ENCODE results near the gene XPR1. TPM values are rescaled to one million over a fixed set of nuclear protein-coding genes. Genes with fewer than 3 reads are reported as not detected.
"Not testable (repeated sequence)": the region's sequence is repeated elsewhere in the genome, so short reads cannot be mapped to it uniquely, and the experiment has no call there.

The XPR1 gene
- polyA plus RNA-seq, 3 donors, result 32.7 to 43.1 (median 37.4) TPM

GRCh38 chr1:180640531-180640949, 8.7 kb downstream of the XPR1 start:
- DNase-seq, result no peak

GRCh38 chr1:180641662-180642061, 9.8 kb downstream of the XPR1 start:
- no peak for DNase-seq

DNA sequence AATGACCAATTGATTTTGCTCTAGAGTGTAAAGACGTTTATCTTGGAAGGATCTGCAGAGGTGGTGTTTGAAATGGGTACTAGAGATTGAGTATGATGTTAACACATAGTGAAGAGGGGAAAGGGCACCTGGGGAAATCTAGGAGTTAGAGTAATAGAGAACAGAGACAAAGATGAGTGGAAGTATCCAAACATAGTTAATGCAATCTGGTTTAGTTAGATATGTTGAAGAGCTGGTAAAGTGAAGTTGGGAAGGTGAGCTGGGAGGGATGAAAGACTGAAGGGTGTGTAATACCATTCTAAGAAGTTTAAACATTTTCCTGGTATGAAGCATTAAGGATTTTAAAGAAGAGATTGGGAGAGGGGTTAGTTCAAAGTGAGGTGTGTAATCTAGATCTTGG, 11.0 kb downstream of the XPR1 start:
- no peak for DNase-seq

DNA sequence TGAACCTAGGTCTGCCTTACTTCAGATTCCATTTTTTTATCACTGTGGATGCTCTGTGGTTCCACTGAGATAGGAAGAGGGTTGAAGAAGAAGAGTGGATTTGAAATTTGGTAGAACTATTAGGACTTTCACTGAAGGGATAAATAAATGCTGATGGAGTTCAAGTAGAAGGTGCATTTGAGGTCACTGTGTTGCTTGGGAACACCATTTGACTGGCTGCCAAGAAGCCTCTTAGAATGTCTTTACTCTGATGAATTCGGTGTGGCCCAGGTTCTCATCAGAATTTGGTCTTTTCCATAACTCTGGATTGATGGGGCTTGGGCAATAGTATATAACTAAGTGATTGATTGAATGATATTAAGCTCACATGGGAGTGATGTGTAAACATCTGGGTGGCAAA, 11.9 kb downstream of the XPR1 start:
- DNase-seq, result no peak

DNA sequence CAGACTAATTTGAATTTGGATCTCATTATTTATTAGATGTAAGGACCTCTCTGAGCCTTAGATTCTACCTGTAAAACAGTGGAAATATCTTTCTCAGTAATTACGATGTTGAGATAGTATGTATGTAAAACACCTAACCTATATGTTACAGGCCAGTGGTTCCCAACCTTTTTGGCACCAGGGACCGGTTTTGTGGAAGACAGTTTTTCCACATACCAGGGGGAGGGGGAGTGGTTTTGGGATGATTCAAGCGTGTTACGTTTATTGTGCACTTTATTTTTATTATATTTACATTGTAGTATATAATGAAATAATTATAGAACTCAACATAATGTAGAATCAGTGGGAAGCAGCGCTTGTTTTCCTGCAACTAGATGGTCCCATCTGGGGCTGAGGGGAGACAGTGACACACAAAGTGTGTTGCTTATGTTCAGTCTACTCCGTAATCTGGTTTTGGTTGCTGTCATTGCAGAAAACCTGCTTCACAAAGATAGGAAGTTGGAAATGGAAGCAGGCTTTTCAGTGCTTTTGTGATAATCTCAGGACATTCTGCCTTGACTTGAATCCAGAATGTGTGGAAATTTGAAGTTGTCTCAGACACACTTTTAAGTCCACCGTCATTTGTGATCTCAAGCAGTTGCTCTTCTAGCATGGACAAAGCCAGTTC, 12.8 kb downstream of the XPR1 start:
- no peak for DNase-seq

GRCh38 chr1:180645261-180645660, 13.4 kb downstream of the XPR1 start:
- DNase-seq, result not testable (repeated sequence)

DNA sequence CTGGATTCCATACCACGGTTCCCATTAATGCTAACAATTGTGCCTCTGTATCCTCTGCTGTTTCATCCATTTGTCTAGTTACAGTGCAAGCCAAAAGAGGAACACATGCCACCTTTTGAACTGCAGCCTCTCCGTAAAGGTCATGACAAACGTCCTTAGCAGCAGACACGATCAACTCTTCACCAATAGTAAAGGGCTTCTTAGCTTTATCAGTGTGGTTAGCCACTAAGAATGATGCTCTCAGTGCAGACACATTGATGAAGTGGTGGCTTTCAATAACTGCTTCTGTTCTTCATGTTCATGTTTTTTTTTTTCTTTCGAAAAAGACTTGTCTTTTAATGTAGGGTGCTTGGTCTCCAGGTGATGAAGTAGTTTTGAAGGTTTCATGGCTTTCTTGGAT, 14.3 kb downstream of the XPR1 start:
- DNase-seq, result no peak

DNA sequence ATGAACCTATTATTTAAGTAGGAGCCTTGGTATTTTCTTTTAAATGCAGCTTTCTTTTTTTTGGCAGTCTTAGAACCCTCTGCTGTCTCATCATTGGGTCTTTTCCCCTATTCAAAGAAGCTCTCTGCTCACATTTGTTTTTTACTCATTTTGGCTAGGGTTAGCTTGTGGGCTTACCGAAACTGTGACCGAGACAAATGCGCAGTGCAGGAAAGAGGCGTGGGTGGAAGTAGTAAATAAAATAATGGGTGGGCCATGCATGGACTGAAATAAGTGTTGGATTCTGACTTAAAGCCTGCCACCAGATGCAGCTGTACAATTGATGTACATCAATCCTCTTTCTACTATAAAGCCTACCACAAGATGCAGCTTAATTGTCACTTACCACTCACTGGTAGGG, 14.7 kb downstream of the XPR1 start:
- no peak for DNase-seq

DNA sequence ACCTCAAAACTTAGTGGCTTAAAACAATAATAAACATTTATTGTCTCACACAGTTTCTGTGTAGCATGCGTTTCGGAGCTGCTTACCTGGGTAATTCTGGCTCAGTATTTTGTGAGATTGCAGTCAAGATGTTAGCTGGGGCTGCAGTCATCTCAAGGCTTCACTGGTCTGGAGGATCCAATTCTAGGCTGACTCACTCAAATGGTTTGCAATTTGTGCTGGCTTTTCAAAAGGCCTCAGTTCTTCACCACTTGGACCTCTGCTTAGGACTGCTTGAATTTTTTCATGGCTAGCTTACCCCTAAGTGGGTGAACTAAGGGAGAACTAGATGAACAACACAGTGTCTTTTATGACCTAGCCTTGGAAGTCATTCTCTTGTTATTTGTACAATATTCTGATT, 21.0 kb downstream of the XPR1 start:
- no peak for DNase-seq

DNA sequence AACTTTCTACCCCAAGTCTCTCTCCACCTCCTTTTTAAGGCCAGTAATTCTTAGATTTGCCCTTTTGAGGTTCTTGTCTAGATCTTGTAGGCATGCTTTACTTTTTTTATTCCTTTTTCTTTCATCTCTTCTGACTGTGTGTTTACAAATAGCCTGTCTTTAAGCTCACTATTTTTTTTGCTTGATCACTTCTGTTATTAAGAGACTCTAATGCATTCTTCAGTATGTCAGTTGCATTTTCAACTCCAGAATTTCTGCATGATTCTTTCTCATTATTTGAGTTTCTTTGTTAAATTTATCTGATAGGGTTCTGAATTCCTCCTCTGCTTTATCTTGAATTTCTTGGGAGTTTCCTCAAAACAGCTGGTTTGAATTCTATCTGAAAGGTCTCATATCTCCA, 30.9 kb downstream of the XPR1 start:
- DNase-seq, result no peak

- DNase-seq, result no peak
Measured at GRCh38 chr1:180670681-180671080, 38.9 kb downstream of the XPR1 start.

DNA sequence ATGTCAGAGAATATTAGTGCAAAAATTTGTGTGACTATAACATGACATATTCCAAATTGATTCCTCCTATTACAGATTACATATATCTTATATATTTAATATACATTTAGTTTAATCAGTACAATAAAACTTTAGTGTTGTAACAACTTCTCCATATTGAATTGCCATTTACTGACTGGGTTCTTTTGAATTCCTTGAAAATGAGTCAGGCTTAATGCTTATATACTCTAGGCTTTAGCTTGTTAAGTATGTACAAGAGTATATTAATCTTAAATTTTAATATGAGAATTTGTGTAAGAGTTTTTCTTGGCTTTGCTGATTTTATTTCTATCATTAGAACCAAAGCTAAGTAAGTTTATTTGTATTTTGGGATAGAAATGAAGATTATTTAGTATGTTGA, 40.3 kb downstream of the XPR1 start:
- no peak for DNase-seq

GRCh38 chr1:180672505-180672904, 40.7 kb downstream of the XPR1 start:
- no peak for DNase-seq

GRCh38 chr1:180674603-180675530, 43.0 kb downstream of the XPR1 start:
- DNase-seq, result no peak

DNA sequence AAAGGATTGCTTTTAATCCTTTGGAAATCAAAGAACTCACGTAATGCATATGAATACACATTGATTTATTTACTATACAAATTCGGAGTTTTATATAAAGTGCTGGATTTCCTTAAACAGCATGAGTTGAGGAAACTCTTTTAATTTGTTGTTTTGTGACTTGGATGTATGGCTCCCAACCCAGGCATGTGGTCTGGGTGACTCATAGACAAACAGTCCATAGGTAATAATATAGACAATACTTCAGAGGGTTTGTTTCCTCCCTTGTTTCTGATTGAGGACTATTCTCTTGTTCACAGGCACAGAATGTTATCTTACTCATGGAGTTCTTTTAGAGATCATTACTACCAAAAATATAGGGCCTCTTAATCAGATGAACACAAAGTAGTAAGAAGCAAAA, 43.8 kb downstream of the XPR1 start:
- DNase-seq, result no peak

DNA sequence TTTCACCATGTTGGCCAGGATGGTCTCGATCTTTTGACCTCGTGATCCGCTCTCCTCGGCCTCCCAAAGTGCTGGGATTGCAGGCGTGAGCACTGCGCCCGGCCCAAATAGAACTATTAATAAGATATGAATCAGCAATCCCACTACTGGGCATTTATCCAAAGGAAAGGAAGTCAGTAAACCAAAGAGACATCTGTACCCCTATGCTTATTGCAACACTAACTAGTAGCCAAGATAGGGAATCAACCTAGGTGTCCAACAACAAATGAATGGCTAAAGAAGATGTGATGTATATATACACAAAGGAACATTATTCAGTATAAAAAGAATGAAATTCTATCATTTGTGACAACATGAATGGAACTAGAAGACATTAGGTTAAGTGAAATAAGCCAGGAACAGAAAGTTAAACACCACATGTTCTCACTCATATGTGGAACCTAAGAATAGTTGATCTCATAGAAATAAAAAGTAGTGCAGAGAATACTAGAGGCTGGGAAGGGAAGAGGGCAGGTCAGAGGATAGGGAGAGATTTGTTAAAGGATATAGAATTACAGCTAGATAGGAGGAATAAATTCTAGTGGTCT, 48.8 kb downstream of the XPR1 start:
- no peak for DNase-seq

GRCh38 chr1:180683117-180683516, 51.3 kb downstream of the XPR1 start:
- DNase-seq, result not testable (repeated sequence)

DNA sequence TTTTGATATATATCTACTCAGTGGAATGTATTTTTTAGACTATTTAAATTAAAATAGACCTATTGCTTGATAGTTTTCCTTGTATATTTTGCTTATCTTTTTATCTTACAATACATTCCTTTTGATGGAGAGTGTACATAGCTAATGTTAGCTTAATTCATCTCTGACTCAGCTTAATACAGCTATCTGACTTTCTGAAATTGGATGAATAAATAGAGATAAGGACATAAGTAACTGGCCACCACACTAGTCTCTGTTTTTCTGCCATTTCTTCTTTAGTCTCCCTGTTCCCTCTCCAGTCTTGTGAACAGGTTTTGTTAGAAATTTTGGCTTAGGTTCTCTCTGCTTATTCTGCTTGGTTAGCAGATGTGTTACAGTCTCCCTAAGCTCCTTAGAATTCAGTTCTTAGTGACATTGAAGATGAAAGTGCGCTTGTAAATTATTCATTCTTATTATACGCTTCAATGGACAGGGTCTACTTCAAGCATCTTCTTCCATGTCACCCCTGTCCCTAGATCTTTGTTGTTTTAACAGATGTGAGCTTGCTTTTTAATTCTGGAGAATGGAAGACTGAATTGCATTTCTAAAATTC, 59.6 kb downstream of the XPR1 start:
- no peak for DNase-seq

DNA sequence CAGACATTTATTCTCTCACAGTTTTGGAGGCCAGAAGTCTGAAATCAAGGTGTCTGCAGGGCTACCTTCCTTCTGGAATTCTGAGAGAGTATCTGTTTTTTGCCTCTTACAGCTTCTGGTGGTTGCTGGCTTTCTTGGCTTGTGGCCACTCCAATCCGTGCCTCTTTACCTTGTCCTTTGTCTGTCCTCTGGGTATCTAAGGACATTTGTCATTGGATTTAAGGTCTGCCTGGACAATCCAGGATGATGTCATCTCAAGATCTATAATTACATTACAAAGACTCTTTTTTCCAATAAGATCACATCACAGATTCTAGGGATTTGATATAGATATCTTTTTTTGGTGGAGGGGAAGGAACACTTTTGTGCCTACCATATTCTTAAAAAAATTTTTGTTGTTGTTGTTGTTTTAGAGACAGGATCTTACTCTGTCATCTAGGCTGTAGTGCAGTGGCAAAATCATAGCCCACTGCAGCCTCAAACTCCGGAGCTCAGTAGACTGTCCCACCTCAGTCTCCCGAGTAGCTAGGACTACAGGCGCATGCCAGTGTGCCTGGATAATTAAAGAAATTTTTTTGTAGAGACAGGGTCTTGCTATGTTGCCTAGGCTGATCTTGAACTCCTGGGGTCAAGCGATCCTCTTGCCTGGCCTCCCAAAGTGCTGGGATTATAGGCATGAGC, 61.9 kb downstream of the XPR1 start:
- DNase-seq, result no peak

DNA sequence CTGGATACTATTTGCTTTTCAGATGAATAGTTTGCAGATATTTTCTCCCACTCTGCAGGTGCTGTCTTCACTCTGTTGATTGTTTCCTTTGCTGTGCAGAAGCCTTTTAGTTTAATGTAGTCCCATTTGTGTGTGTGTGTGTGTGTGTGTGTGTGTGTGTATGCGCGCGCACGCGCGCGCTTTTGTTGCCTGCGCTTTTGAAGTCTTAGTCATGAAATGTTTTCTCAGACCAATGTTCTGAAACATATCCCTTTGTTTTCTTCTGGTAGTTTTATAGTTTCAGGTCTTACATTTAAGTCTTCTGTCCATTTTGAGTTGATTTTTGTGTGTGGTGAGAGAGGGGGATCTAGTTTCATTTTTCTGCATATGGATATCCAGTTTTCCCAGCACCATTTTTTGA, 63.5 kb downstream of the XPR1 start:
- DNase-seq, result no peak

DNA sequence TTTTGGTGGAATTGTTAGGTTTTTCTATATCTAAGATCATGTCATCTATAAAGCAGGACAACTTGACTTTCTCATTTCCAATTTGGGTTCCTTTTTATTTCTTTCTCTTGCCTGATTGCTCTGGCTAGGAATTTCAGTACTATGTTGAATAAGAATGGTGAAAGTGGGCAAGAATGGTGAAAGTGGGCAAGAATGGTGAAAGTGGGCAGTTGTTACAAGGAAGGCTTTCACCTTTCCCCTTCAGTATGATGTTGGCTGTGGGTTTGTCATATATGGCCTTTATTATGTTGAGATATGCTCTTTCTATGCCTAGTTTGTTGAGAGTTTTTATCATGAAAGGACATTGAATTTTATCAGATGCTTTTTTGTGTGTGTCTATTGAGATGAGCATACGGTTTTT, 64.5 kb downstream of the XPR1 start:
- no peak for DNase-seq

GRCh38 chr1:180698580-180698979, 66.8 kb downstream of the XPR1 start:
- DNase-seq, result no peak

All from renal pelvis (tissue), 4 donors.